HEK293 (cell line): Measurements from ENCODE around the gene TXNL1.

Experiments used
- CTCF ChIA-PET: fragments of 350-600 bp; formaldehyde crosslinking; extraction: SDS; loops from one replicate; lab custom pipeline; 2021; ENCODE audit warnings: antibody characterized with exemption; lab: Yijun Ruan, JAX
- POLR2A ChIA-PET: fragments of 300-600 bp; formaldehyde crosslinking; extraction: SDS; loops from one replicate; lab custom pipeline; 2020; ENCODE audit warnings: antibody characterized with exemption, inconsistent platforms; lab: Yijun Ruan, JAX
- H3K27ac ChIP-seq: fragments of 200-500 bp; sonication (Bioruptor generic); 2 replicates; pipeline ENCODE4 v1.5.1; 2014; ENCODE audit warnings: low read depth, low read length, control low read depth, inconsistent platforms; ENCODE audit errors: extremely low read depth
- H3K36me3 ChIP-seq, 2 experiments: fragments of 200-500 bp in 1 of 2; sonication (Bioruptor generic) in 1 of 2; 1 replicate in 1 of 2; 2 replicates in 1 of 2; pipeline ENCODE4 v1.5.1; 2014 to 2017; ENCODE audit warnings: inconsistent platforms in 2 of 2, low read length in 2 of 2; ENCODE audit not compliant: control insufficient read depth in 2 of 2, insufficient read depth in 1 of 2
- H3K4me1 ChIP-seq: fragments of 200-500 bp; sonication (Bioruptor generic); 2 replicates; pipeline ENCODE4 v1.5.1; 2014; ENCODE audit warnings: mild to moderate bottlenecking, low read length, inconsistent platforms; ENCODE audit not compliant: control insufficient read depth, insufficient read depth
- H3K4me3 ChIP-seq: 2 replicates; pipeline ENCODE4 v1.5.1; 2011; ENCODE audit warnings: low read depth, mild to moderate bottlenecking, control low read depth, low read length, moderate library complexity
- H3K9me3 ChIP-seq: fragments of 200-500 bp; sonication (Bioruptor generic); 2 replicates; pipeline ENCODE4 v1.5.1; 2014; ENCODE audit warnings: low read depth, low read length, inconsistent platforms; ENCODE audit not compliant: control insufficient read depth, insufficient read depth
- CTCF ChIP-seq: fragments of 450-650 bp; formaldehyde crosslinking; IDR thresholded peaks from 2 replicates; pipeline ENCODE4 v1.5.1; 2016; ENCODE audit warnings: missing biosample characterization, missing genetic modification characterization
- ELK4 ChIP-seq: IDR thresholded peaks from 2 replicates; pipeline ENCODE4 v1.6.1; 2011; ENCODE audit warnings: mild to moderate bottlenecking, low read depth, low read length, borderline replicate concordance
- HOXD13 ChIP-seq: sonication (generic); formaldehyde crosslinking; IDR thresholded peaks from 2 replicates; pipeline ENCODE4 v1.8.0; 2022; ENCODE audit warnings: missing genetic modification reagents, borderline replicate concordance
- PRDM2 ChIP-seq: fragments of 450-650 bp; formaldehyde crosslinking; IDR thresholded peaks from 2 replicates; pipeline ENCODE4 v1.5.1; 2016; ENCODE audit warnings: missing biosample characterization, missing genetic modification characterization, borderline replicate concordance
- SP2 ChIP-seq: fragments of 450-650 bp; formaldehyde crosslinking; IDR thresholded peaks from 2 replicates; pipeline ENCODE4 v1.5.1; 2016; ENCODE audit warnings: missing biosample characterization, missing genetic modification characterization
- ZBTB20 ChIP-seq: fragments of 450-650 bp; formaldehyde crosslinking; IDR thresholded peaks from 2 replicates; pipeline ENCODE4 v1.5.1; 2016; ENCODE audit warnings: missing biosample characterization, missing genetic modification characterization
- ZBTB49 ChIP-seq: fragments of 450-650 bp; formaldehyde crosslinking; IDR thresholded peaks from 2 replicates; pipeline ENCODE4 v1.5.1; 2016; ENCODE audit warnings: missing biosample characterization, missing genetic modification characterization, low read depth
- ZFP37 ChIP-seq: fragments of 450-650 bp; formaldehyde crosslinking; IDR thresholded peaks from 2 replicates; pipeline ENCODE4 v1.5.1; 2016; ENCODE audit warnings: missing biosample characterization, missing genetic modification characterization
- ZNF18 ChIP-seq: fragments of 450-650 bp; formaldehyde crosslinking; IDR thresholded peaks from 2 replicates; pipeline ENCODE4 v1.5.1; 2016; ENCODE audit warnings: missing biosample characterization, missing genetic modification characterization
- ZNF394 ChIP-seq: fragments of 450-650 bp; formaldehyde crosslinking; IDR thresholded peaks from 2 replicates; pipeline ENCODE4 v1.5.1; 2016; ENCODE audit warnings: missing biosample characterization, missing genetic modification characterization, mild to moderate bottlenecking, moderate library complexity, borderline replicate concordance
- ZNF416 ChIP-seq: fragments of 450-650 bp; formaldehyde crosslinking; IDR thresholded peaks from 2 replicates; pipeline ENCODE4 v1.5.1; 2016; ENCODE audit warnings: missing biosample characterization, missing genetic modification characterization
- ZNF548 ChIP-seq: fragments of 450-650 bp; formaldehyde crosslinking; IDR thresholded peaks from 2 replicates; pipeline ENCODE4 v1.5.1; 2016; ENCODE audit warnings: missing biosample characterization, missing genetic modification characterization
- ZNF704 ChIP-seq: fragments of 450-650 bp; formaldehyde crosslinking; IDR thresholded peaks from 2 replicates; pipeline ENCODE4 v1.5.1; 2016; ENCODE audit warnings: missing biosample characterization, missing genetic modification characterization
- ZNF707 ChIP-seq: fragments of 450-650 bp; formaldehyde crosslinking; IDR thresholded peaks from 2 replicates; pipeline ENCODE4 v1.5.1; 2016; ENCODE audit warnings: missing biosample characterization, missing genetic modification characterization
- ZNF792 ChIP-seq: fragments of 450-650 bp; formaldehyde crosslinking; IDR thresholded peaks from 2 replicates; pipeline ENCODE4 v1.5.1; 2016; ENCODE audit warnings: missing biosample characterization, missing genetic modification characterization
- ZNF830 ChIP-seq: fragments of 450-650 bp; IDR thresholded peaks from 2 replicates; pipeline ENCODE4 v1.5.0; 2018; ENCODE audit warnings: missing biosample characterization, missing genetic modification characterization, low read depth, mild to moderate bottlenecking, moderate library complexity

The TXNL1 gene

GRCh38 chr18:56641714-56642337 is 3.4 kb upstream of the TXNL1 start (continued):
- TF ChIP-seq ZBTB49 = no peak

- ChIA-PET POLR2A (interaction anchor here (0.7 to 5.3 kb wide), 2 partner anchors 11 to 1140 kb away, joined by 5 to 40 read pairs; partner anchors contain the start of gene WDR7), CTCF (no interaction called here)
- Histone ChIP-seq H3K36me3 (peaks cover 6 to 9% of the 10 kb centered on the region in 2 experiments; a peak in 2 of 3 replicates), H3K27ac (no peak overlapping the region), H3K4me1 (peaks cover 8% of the 10 kb centered on the region; the same call in 1 of the 2 replicates), H3K9me3 (no peaks in the 10 kb centered on the region), H3K4me3 (no peak overlapping the region)
- TF ChIP-seq CTCF (tag by site-specific recombination) (no peak), ZNF704 (tag by site-specific recombination) (no peak), ZNF707 (no peak), ZFP37 (no peak), HOXD13 (CRISPR knock-in tag) (no peak), SP2 (tag by site-specific recombination) (no peak), ZNF830 (tag by site-specific recombination) (no peak), ZNF416 (tag by site-specific recombination) (no peak), ZBTB20 (tag by site-specific recombination) (no peak), ZNF394 (tag by site-specific recombination) (no peak), ZNF548 (tag by site-specific recombination) (no peak), PRDM2 (tag by site-specific recombination) (no peak), ZNF18 (no peak), ZNF792 (tag by site-specific recombination) (no peak), ELK4 (no peak)
- TF ChIP-seq, all 188 proteins: peak for 0
Observed at GRCh38 chr18:56639571-56639970, 1.2 kb upstream of the TXNL1 start.
